Measurements from ENCODE around the gene SRPRB.

Gene SRPRB

GRCh38 chr3:133865136-133865855 is 59.7 kb downstream of the SRPRB start:
- no peak for DNase-seq (ENCODE audit: low read depth in 2 of 2)

GRCh38 chr3:133866141-133866540 is 60.5 kb downstream of the SRPRB start:
- DNase-seq (ENCODE audit: low read depth in 2 of 2) = no peak

- no peak for DNase-seq (ENCODE audit: low read depth in 2 of 2)
Measured at GRCh38 chr3:133868186-133868585, 62.6 kb downstream of the SRPRB start.

- DNase-seq (ENCODE audit: low read depth in 2 of 2) = no peak
Measured at GRCh38 chr3:133868758-133869475, 63.3 kb downstream of the SRPRB start.

- no peak for DNase-seq (ENCODE audit: low read depth in 2 of 2)
Measured at GRCh38 chr3:133869586-133869985, 64.0 kb downstream of the SRPRB start.

GRCh38 chr3:133870822-133871221 is 65.2 kb downstream of the SRPRB start:
- no peak for DNase-seq (ENCODE audit: low read depth in 2 of 2)
